HG03097 (cell line): Measurements from ENCODE around the gene NADK2.
"Not testable (repeated sequence)": the region's sequence is repeated elsewhere in the genome, so short reads cannot be mapped to it uniquely, and the experiment has no call there.

Experiments used
- ATAC-seq: cut with Tn5 transposase; IDR thresholded peaks from one replicate; pipeline ENCODE4 v1.9.1; 2021; ENCODE audit not compliant: unreplicated experiment, low FRiP score

The NADK2 gene

GRCh38 chr5:36241631-36242533 lies at the start of gene NADK2:
NADK2 (minus strand) TSS chr5:36241925; CDS start chr5:36241798, 127 bp downstream.
- ATAC-seq: peak; percentile 94

DNA sequence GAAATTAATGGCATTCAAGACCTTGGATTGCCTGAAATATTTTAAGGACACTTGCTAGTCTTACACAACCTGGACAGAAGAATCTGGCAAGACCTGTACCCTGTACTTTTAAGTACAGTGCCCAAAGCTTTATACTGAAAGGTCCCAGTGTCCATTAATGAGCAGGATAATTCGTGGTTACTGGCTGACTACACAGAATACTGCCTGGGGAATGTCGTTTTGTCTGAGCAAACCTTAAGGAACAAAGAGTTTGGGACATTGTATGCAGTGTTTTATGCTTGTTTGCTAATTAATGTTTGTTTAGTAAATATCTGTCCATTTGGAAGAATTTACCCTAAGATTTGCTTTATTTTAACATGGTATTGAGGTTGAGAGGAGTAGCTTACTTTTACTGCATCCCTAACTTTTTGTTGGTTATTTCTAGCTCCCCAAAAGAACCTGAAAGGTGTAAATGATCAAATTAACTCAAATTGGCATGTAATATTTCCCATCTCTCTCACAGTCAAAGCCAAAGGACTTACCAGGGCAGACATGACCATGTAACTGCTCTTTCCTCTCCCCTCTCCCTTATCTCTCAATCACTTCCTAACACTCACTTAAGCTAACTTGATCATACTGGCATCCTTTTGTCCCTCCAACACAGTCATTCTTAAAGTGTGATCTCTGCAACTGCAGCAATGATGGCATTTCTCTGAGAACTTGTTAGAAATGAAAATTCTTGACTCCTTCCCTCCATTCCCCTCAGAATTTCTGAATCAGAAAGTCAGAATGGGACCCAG lies 44.3 kb upstream of the NADK2 start:
- ATAC-seq: no peak

DNA sequence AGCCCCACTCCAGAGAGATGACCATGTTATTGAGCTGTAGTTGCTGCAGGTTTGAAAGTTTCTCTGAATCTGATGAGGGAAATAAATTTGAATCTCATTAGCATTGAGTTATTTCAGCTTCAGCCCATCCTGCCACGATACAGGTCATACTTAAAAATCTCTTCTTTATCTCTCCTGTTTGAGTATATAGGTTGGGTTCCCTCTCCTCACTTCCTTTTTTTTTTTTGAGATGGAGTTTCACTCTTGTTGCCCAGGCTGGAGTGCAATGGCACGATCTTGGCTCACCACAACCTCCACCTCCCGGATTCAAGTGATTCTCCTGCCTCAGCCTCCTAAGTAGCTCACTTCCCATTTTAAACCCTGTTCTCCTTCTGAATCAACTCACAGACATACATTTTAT lies 42.0 kb upstream of the NADK2 start:
- not testable (repeated sequence) for ATAC-seq

- no peak for ATAC-seq
Observed at GRCh38 chr5:36281626-36282025, 39.9 kb upstream of the NADK2 start.

DNA sequence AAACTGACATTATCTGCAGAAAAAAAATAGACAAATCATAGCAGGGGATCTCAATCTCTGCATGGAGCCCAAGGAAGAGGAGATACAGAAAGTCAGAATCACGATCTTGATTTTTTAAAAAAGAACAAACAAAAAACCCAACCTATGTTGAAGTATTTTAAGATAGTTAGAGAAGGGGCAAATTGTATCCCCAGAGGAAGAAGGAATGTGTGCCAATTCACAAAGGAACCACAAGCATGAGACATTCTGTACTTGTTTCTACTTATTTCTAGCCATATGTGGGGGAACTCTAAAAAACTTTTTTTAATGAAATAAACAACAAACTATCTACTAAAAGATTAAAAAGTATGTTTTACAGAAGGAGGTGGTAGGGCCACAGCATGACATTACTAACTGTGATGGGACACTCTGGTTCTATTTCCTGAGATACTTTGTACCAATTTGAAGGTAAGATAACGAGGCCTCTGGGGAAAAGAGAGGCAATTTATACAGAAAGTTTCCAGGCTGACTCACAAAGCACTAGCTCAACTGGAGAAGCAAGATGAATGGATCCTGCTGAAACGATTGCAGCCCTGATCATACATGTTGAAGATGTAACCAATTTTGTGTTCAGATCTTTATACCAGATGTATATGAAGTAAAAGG lies 37.5 kb upstream of the NADK2 start:
- no peak for ATAC-seq

DNA sequence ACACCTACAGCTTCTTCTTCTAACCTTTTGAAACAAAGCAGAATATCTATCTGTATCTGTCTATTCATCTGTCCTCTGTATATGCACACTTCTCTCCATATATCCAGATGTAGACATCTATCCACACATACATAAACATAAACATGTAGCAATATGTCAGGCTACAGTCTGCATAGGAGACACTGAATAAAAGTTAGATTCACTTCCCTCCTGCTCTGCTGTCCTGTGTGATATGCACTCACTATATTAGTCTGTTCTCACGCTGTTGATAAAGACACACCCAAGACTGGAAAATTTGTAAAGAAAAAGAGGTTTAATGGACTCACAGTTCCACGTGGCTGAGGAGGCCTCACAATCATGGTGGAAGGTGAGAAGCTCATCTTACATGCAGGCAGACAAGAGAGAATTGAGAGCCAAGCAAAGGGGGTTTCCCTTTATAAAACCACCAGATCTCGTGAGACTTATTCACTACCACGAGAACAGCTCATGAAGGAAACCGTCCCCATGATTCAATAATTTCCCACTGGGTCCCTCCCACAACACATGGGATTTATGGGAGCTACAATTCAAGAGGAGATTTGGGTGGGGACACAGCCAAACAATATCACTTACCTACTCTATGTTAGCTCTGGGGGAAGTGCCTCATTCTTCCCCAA lies 35.9 kb upstream of the NADK2 start:
- no peak for ATAC-seq

DNA sequence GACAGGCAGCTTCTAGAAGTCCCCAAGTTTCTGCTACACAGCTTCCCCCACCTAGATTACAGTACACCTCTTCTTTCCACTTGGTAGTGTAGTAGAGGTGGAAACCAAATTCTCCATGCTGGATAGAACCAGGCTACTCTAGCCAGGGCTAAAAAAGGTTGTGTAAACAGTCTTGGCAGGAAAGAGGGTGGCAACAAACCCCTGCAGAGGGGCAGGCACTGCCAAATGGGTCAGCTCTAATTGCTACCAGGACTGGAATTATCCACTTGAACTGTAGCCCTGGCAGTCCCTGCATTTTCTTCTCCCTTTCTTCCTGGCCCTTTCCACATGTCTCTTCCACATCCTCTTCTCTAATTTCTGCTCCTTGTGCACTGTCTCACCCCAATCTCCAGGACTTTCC lies 35.1 kb upstream of the NADK2 start:
- ATAC-seq: no peak

- ATAC-seq: no peak
Observed at GRCh38 chr5:36273809-36274526, 32.2 kb upstream of the NADK2 start.

- no peak for ATAC-seq
Observed at GRCh38 chr5:36272136-36272690, 30.5 kb upstream of the NADK2 start.

DNA sequence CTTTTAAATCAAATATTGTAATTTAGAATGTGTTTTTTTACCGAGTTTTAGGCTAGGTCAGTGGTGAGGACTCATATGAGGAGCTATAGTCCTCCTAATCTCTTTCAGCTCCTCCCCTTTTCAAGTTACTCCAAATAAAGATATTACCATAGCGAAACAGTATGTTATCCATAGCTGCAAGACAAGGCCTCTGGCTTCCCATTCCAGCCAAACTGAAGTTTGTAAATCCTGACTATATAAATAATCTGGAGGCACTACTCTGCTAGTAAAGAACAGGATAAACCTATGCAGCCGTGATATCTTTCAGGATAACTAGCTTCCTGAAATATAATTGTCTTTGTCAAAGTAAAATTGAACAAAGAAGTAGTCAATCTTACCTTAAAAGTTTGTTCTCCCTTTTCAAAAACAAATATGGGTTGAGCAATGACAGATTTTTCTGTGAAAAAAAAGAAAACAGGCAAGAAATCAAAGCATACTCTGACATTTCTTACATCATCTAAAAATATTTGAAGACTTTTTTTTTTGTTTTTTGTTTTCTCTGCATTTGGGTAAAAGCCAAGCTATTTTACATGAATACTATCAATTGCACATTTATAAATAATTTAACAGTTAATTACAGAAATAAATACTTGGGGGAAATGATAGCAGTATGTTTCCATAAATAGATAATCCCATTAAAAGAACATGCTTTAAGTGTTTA lies 29.3 kb upstream of the NADK2 start:
- no peak for ATAC-seq

GRCh38 chr5:36270175-36270574 lies 28.4 kb upstream of the NADK2 start:
- no peak for ATAC-seq

GRCh38 chr5:36269478-36269877 lies 27.8 kb upstream of the NADK2 start:
- no peak for ATAC-seq

DNA sequence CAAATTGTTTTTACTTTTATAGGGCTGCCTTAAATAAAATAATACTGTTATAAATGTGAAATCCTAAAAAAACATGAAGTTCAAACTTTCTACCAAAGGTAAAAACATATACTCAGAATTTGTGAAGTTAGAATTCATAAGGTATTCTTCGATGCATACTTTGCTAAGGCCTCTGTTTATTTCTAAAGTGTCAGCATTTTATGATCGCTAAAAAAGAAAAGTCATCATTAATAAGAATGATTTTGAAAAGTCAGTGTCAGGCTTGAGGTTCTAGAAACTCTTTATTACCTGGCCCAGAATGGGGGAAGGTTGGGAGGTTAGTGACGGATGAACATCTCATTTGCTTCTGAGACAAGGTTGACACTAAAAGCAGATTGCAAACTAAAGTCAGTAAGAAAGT lies 26.2 kb upstream of the NADK2 start:
- ATAC-seq: no peak

DNA sequence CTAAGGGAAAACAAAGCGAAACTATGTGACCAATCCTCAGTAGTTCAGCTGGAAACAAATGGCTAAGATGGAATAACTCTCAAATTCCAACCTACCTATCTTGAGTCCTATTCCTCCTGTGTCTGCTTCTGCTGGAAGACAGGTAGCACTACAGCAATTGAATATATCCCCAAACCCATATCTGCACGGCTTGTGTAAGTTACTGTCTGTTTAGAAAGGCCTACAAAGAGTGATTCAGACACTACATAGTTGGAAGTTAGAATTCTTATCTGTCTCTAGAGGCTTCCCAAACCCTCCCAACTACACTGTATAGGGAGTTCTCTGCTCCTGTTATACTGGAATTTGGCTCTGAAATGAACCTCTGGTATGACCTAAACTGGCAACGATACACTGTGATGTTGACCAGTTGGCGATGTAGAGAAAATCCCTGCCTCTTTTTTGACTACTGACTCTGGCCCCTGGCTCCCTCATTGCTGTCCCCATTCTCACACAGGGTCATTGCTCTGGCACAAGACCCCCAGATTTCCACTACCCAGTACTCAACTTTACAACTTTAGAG lies 22.6 kb upstream of the NADK2 start:
- ATAC-seq: no peak

- no peak for ATAC-seq
Observed at GRCh38 chr5:36261186-36261585, 19.5 kb upstream of the NADK2 start.

GRCh38 chr5:36253575-36253974 lies 11.8 kb upstream of the NADK2 start:
- no peak for ATAC-seq

GRCh38 chr5:36252722-36253365 lies 11.1 kb upstream of the NADK2 start:
- no peak for ATAC-seq

DNA sequence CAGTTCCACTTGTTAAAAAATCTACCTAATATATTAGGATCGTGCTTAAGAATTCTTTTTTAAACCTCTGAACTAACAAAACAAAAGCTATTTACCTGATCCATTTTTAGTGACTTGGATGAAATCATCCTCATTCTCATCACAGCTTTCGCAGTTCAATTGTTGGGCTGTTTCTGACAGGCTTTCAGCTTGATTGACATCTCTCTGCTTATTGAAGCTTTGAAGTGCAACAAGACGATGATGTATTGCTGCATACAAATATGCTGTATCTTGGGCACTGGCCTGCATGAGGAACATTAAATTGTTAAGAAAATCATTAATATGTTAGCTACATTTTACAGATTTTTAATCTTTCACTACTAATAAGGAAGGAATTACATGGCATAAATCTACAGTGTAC lies 9.5 kb upstream of the NADK2 start:
- ATAC-seq: no peak
